Measurements from ENCODE around the gene CDK3.

Gene CDK3

DNA sequence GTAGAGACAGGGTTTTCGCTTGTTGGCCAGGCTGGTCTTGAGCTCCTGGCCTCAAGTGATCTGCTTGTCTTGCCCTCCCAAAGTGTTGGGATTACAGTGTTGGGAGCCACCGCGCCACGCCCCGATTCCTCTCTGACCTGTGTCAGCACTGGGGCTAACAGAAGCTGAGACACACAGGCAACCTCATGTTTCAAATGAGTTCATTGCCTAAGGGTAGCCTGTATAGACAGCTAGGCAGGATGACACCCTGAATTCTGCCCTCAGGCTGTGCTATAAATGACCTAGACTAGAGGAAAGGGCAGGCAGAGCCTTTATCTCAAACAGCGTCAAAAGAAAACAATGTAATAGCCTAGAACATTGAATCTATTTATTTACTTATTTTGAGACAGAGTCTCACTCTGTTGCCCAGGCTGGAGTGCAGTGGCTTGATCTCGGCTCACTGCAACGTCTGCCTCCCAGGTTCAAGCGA, 2.3 kb upstream of the CDK3 start:
- Histone ChIP-seq H3K27ac (no peak overlapping the region), H3K4me3 (ENCODE audit: low read depth, low read length) (no peak overlapping the region), H3K27me3 (replicated peaks) (no peaks in the 10 kb centered on the region), H3K36me3 (replicated peaks) (peaks cover 6% of the 10 kb centered on the region)
- DNase-seq = no peak
- in situ Hi-C loops (cut with HindIII; ENCODE audit: low pct_ligation_motif_present, low sequenced_read_pairs) = no loop called here
- TF ChIP-seq, protein P1, sequence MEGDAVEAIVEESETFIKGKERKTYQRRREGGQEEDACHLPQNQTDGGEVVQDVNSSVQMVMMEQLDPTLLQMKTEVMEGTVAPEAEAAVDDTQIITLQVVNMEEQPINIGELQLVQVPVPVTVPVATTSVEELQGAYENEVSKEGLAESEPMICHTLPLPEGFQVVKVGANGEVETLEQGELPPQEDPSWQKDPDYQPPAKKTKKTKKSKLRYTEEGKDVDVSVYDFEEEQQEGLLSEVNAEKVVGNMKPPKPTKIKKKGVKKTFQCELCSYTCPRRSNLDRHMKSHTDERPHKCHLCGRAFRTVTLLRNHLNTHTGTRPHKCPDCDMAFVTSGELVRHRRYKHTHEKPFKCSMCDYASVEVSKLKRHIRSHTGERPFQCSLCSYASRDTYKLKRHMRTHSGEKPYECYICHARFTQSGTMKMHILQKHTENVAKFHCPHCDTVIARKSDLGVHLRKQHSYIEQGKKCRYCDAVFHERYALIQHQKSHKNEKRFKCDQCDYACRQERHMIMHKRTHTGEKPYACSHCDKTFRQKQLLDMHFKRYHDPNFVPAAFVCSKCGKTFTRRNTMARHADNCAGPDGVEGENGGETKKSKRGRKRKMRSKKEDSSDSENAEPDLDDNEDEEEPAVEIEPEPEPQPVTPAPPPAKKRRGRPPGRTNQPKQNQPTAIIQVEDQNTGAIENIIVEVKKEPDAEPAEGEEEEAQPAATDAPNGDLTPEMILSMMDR (IDR thresholded peaks at IDR 0.05; ENCODE audit: low read depth, low read length, missing control alignments) = no peak

DNA sequence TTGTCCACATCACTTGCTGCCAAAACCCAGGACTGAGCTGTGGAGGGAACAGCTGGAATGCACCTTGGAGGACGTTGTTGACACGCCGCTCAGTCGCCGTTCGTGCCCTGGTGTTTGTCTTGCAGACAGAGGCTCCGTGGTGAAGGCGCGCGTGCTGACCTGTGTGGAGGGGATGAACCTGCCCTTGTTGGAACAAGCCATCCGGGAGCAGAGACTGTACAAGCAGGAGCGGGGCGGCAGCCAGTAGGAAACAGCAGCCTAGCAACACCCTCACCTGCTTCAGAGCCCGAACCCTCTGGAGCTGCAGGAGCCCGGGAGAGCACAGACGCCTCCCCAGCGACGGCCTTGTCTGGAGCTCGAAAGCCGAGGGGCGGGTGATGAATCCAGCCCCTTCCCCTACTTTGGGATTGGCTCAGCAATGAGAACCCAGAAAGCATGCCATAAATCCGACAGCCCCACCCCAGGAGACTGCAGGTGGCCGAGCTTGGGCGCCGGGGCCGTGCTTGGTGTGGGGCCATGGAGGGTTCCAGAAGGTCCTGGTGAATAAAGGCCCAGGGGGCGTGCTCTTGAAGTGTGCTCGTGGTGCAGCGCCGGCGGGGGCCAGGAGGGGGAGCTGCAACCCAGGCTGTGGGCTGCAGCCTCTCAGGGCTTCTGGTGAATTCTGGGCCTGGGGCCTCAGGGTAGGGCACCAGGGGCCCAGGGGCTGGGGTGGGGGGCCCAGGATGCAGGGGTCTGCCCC, 470 bp upstream of the CDK3 start:
- in situ Hi-C loops (cut with HindIII; ENCODE audit: low pct_ligation_motif_present, low sequenced_read_pairs) = no loop called here
- Histone ChIP-seq H3K27me3 (replicated peaks) (no peaks in the 10 kb centered on the region), H3K36me3 (replicated peaks) (peaks cover 4% of the 10 kb centered on the region), H3K27ac (no peak overlapping the region), H3K4me3 (ENCODE audit: low read depth, low read length) (no peak overlapping the region)
- TF ChIP-seq, protein P1 (IDR thresholded peaks at IDR 0.05; ENCODE audit: low read depth, low read length, missing control alignments) = peak; percentile 87
- peak; percentile 19 for DNase-seq

- no peak overlapping the region for H3K27ac ChIP-seq
- H3K4me3 ChIP-seq (ENCODE audit: low read depth, low read length) = no peak overlapping the region
- TF ChIP-seq, protein P1 (IDR thresholded peaks at IDR 0.05; ENCODE audit: low read depth, low read length, missing control alignments) = no peak
- in situ Hi-C loops (cut with HindIII; ENCODE audit: low pct_ligation_motif_present, low sequenced_read_pairs) = no loop called here
- no peaks in the 10 kb centered on the region for H3K36me3 ChIP-seq (replicated peaks)
- no peak for DNase-seq
- no peaks in the 10 kb centered on the region for H3K27me3 ChIP-seq (replicated peaks)
Observed at GRCh38 chr17:76002100-76002499, 1.4 kb downstream of the CDK3 start.

DNA sequence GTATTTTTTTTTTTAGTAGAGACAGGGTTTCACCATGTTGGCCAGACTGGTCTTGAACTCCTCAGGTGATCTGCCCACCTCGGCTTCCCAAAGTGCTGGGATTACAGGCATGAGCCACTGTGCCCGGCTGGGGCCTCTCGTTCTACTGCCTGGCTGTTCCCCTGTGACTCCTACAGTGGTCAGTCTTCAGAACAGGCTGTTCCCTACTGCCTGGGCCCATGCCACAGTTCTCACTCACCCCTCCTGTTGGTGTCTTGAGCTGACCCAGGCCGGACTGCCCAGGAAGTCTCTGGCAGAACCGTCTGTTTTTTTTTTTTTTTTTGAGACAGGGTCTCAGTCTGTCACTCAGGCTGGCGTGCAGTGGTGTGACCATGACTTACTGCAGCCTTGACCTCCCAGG, 3.3 kb downstream of the CDK3 start:
- DNase-seq = no peak
- no peaks in the 10 kb centered on the region for H3K36me3 ChIP-seq (replicated peaks)

DNA sequence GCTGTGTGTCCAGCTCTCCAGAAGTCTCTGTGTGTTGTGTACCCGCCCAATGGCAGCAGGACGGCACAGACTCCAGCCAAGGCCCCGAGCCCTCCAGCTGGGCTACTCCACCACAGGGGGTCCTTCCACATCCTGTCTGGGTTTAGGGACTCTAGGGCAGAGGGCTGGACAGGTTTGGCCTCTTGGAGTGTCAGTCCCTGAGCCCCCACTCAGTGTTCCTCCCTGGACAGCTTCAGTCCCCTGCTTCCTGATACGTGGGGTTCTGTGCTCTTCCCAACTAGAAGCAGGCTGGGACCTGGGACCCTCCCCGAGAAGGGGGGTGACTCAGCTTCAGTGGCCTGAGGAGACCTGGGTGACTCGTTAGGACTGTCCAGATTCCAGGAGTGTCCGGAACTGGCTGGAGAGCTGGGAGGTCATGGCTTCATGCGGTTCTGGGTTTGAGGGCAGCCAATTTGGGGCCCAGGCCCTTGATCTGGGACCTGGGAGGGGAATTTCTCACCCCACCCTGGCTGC, 4.2 kb downstream of the CDK3 start:
- H3K36me3 ChIP-seq (replicated peaks) = no peaks in the 10 kb centered on the region
- in situ Hi-C loops (cut with HindIII; ENCODE audit: low pct_ligation_motif_present, low sequenced_read_pairs) = no loop called here
- no peaks in the 10 kb centered on the region for H3K27me3 ChIP-seq (replicated peaks)
- TF ChIP-seq, protein P1 (IDR thresholded peaks at IDR 0.05; ENCODE audit: low read depth, low read length, missing control alignments) = no peak
- no peak overlapping the region for H3K4me3 ChIP-seq (ENCODE audit: low read depth, low read length)
- H3K27ac ChIP-seq = no peak overlapping the region
- DNase-seq = no peak

More for the DNA sequence above, 3.3 kb downstream of the CDK3 start:
- TF ChIP-seq, protein P1 (IDR thresholded peaks at IDR 0.05; ENCODE audit: low read depth, low read length, missing control alignments) = no peak
- no peak overlapping the region for H3K4me3 ChIP-seq (ENCODE audit: low read depth, low read length)
- no peak overlapping the region for H3K27ac ChIP-seq
- H3K27me3 ChIP-seq (replicated peaks) = no peaks in the 10 kb centered on the region
- in situ Hi-C loops (cut with HindIII; ENCODE audit: low pct_ligation_motif_present, low sequenced_read_pairs) = no loop called here
